Lung (tissue), 12 donors: Measurements from ENCODE around the gene DPH2. TPM values are rescaled to one million over a fixed set of nuclear protein-coding genes. Genes with fewer than 3 reads are reported as not detected.

ENCODE experiments used
- ATAC-seq: fragments of 200-7000 bp; cut with Tn5 transposase; one replicate; pipeline ENCODE4 v1.9.1; 2020; ENCODE audit warnings: moderate number of reproducible peaks; ENCODE audit not compliant: insufficient read depth, low FRiP score
- DNase-seq, 3 donors: peaks; one replicate each; pipeline ENCODE4 v3.0.0-alpha.2; 2013 to 2017
- H3K27ac ChIP-seq, 2 donors: one replicate each; pipeline ENCODE4 v1.5.1; 2013; ENCODE audit warnings: mild to moderate bottlenecking in 2 of 2, moderate library complexity in 2 of 2, control low read depth in 1 of 2, inconsistent platforms in 1 of 2, low read depth in 1 of 2, low read length in 1 of 2
- H3K27me3 ChIP-seq, 3 donors: one replicate each; pipeline ENCODE4 v1.5.1; 2013; ENCODE audit warnings: low read length in 2 of 3; ENCODE audit not compliant: control insufficient read depth in 3 of 3, insufficient read depth in 3 of 3
- H3K36me3 ChIP-seq, 4 donors: one replicate each; pipeline ENCODE4 v1.5.1; 2013; ENCODE audit warnings: low read length in 4 of 4, mild to moderate bottlenecking in 1 of 4, moderate library complexity in 1 of 4; ENCODE audit not compliant: control insufficient read depth in 4 of 4, insufficient read depth in 4 of 4
- H3K4me1 ChIP-seq, 5 donors: one replicate each; pipeline ENCODE4 v1.5.1; 2013; ENCODE audit warnings: low read length in 5 of 5, mild to moderate bottlenecking in 2 of 5, moderate library complexity in 1 of 5; ENCODE audit not compliant: control insufficient read depth in 5 of 5, insufficient read depth in 5 of 5
- H3K4me3 ChIP-seq: one replicate; pipeline ENCODE4 v1.5.1; 2013; ENCODE audit warnings: mild to moderate bottlenecking, control low read depth, moderate library complexity
- H3K9ac ChIP-seq, 2 donors: one replicate each; pipeline ENCODE4 v1.5.1; 2013; ENCODE audit warnings: low read length in 2 of 2, control low read depth in 1 of 2; ENCODE audit not compliant: insufficient read depth in 1 of 2
- H3K9me3 ChIP-seq, 4 donors: one replicate each; pipeline ENCODE4 v1.5.1; 2013; ENCODE audit warnings: low read length in 3 of 4, mild to moderate bottlenecking in 1 of 4, moderate library complexity in 1 of 4; ENCODE audit not compliant: control insufficient read depth in 4 of 4, insufficient read depth in 3 of 4
- WGBS, 2 donors: extraction: QIAGEN DNeasy Blood & Tissue Kit; methylation state at CpG; one replicate each; pipeline ENCODE4 v1.1.7; 2013; 5-methylcytosine and 5-hydroxymethylcytosine counted together
- polyA plus RNA-seq, 2 donors: library from polyadenylated mRNA; stranded (reverse); fragments of 200-250 nt; gene quantifications; one replicate each; pipeline ENCODE4 v1.2.1, GENCODE V29; 2013
- total RNA-seq, 2 donors: library from RNA; depleted of rRNA in 1 of 2; stranded (reverse); fragments of >200 nt in 1 of 2; gene quantifications; one replicate each; pipeline ENCODE4 v1.2.1, GENCODE V29; 2014 to 2021
- TF ChIP-seq, protein P1 (sequence below): IDR thresholded peaks from 2 replicates; pipeline ENCODE4 v1.5.1; 2012; ENCODE audit warnings: mild to moderate bottlenecking; ENCODE audit errors: control extremely low read depth, extremely low read depth
- donor health status: control.
- donor health status: control.
- donor health status: Bipolar disorder and iron deficiency.
- donor health status: healthy.
- donor health status: DM: yes; HTN: yes; CAD: no.

Gene DPH2
- total and polyA plus RNA-seq, 4 donors: 11.6 to 28.5 (median 21.3) TPM

DNA sequence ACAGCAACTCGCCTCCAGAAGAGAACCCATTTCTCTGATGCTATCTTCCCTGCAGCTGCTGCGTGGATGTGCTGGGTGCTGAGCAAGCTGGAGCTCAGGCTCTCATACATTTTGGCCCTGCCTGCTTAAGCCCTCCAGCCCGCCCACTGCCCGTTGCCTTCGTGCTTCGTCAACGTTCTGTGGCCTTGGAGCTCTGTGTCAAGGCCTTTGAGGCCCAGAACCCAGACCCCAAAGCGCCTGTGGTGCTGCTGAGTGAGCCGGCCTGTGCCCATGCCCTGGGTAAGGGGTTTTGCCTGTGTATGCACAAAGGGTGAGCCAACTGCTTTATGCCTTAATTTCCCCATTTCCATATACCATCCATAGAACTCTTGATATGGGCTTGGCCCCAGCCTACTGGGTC lies 1.1 kb downstream of the DPH2 start:
- DNase-seq (no peak), ATAC-seq (no peak)
- WGBS, 2 donors: 93 to 95% methylated on average over 9 of the region's 9 CpGs
- peak overlapping the region; percentile 71 for H3K4me3 ChIP-seq
- H3K36me3 ChIP-seq: peaks cover 0 to 16% (median 5%) of the 10 kb centered on the region in 4 donors
- H3K27ac ChIP-seq: no peak overlapping the region
- no peaks in the 10 kb centered on the region for H3K9me3 ChIP-seq
- no peak overlapping the region for H3K9ac ChIP-seq
- peaks cover 0 to 21% (median 4%) of the 10 kb centered on the region in 5 donors for H3K4me1 ChIP-seq
- TF ChIP-seq, protein P1, sequence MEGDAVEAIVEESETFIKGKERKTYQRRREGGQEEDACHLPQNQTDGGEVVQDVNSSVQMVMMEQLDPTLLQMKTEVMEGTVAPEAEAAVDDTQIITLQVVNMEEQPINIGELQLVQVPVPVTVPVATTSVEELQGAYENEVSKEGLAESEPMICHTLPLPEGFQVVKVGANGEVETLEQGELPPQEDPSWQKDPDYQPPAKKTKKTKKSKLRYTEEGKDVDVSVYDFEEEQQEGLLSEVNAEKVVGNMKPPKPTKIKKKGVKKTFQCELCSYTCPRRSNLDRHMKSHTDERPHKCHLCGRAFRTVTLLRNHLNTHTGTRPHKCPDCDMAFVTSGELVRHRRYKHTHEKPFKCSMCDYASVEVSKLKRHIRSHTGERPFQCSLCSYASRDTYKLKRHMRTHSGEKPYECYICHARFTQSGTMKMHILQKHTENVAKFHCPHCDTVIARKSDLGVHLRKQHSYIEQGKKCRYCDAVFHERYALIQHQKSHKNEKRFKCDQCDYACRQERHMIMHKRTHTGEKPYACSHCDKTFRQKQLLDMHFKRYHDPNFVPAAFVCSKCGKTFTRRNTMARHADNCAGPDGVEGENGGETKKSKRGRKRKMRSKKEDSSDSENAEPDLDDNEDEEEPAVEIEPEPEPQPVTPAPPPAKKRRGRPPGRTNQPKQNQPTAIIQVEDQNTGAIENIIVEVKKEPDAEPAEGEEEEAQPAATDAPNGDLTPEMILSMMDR: no peak
- no peaks in the 10 kb centered on the region for H3K27me3 ChIP-seq

DNA sequence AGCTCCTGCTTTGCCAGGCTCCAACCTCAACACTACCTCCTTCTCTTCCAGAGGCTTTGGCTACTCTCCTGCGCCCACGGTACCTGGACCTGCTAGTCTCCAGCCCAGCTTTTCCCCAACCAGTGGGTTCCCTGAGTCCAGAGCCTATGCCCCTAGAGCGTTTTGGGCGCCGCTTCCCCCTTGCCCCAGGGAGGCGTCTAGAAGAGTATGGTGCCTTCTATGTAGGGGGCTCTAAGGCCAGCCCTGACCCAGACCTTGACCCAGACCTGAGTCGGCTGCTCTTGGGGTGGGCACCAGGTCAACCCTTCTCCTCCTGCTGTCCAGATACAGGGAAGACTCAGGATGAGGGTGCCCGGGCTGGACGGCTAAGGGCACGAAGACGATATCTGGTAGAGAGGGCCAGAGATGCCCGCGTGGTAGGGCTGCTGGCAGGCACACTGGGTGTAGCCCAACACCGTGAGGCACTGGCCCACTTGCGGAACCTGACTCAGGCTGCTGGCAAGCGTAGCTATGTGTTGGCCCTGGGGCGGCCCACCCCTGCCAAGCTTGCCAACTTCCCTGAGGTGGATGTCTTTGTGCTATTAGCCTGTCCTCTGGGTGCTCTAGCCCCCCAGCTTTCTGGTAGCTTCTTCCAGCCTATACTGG lies 1.6 kb downstream of the DPH2 start:
- TF ChIP-seq, protein P1: no peak
- Histone ChIP-seq H3K9me3 (no peaks in the 10 kb centered on the region), H3K27me3 (no peaks in the 10 kb centered on the region), H3K4me1 (peaks cover 0 to 26% (median 9%) of the 10 kb centered on the region in 5 donors), H3K4me3 (no peak overlapping the region), H3K36me3 (peaks cover 0 to 14% (median 9%) of the 10 kb centered on the region in 4 donors), H3K9ac (no peak overlapping the region), H3K27ac (no peak overlapping the region)
- ATAC-seq (no peak), DNase-seq (no peak)
- 97 to 98% methylated on average over 17 of the region's 17 CpGs for WGBS, 2 donors

DNA sequence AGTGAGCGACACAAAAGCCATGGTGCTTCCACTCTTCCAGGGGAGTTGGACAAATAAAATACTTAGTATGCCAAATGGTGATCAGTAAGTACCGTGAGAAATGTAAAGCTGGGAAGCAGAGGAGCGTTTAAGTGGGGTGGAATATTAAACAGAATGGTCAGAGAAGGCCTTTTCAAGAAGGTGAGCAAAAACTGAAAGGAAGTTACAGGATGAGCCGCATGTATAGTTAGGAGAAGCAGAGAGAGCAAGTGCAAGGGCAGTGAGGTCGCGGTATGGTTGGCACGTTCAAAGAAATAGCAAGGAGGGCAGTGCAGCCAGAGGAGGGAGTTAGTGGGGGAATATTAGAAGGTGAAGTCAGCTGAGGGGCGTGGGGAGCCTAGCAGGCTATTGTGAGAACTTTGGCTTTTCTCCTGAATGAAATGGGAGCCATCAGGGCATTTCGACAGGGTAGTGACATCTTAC lies 4.2 kb downstream of the DPH2 start:
- Histone ChIP-seq H3K9ac (peak overlapping the region in 1 of 2 donors; percentile 61), H3K27ac (peak overlapping the region; percentile 85 to 93), H3K4me1 (peaks cover 0 to 34% (median 19%) of the 10 kb centered on the region in 5 donors), H3K9me3 (no peaks in the 10 kb centered on the region), H3K4me3 (no peak overlapping the region), H3K36me3 (peaks cover 0 to 20% (median 17%) of the 10 kb centered on the region in 4 donors), H3K27me3 (no peaks in the 10 kb centered on the region)
- no peak for DNase-seq
- ATAC-seq: no peak
- 35 to 40% methylated on average over 9 of the region's 9 CpGs for WGBS, 2 donors
- TF ChIP-seq, protein P1: no peak
